Prostate gland (tissue), 2 donors: ENCODE measurements around the gene RPS6KA2. TPM values are rescaled to one million over a fixed set of nuclear protein-coding genes. Genes with fewer than 3 reads are reported as not detected.

Experiments used
- DNase-seq: peaks from one replicate; pipeline ENCODE4 v3.0.0-alpha.2; 2019; ENCODE audit warnings: low spot score
- H3K27ac ChIP-seq, 2 donors: fragments of 200-600 bp; sonication (generic); 2 replicates each; pipeline ENCODE4 v1.5.1; 2017 to 2019
- H3K27me3 ChIP-seq: fragments of 200-600 bp; sonication (generic); replicated peaks from 2 replicates; pipeline ENCODE4 v1.5.1; 2019; ENCODE audit not compliant: insufficient read depth
- H3K36me3 ChIP-seq, 2 donors: fragments of 200-600 bp; sonication (generic); 1 replicate in 1 of 2; 2 replicates in 1 of 2; pipeline versions ENCODE4 v1.5.1 to v1.8.1; 2017 to 2019
- H3K4me1 ChIP-seq: fragments of 200-600 bp; sonication (generic); replicated peaks from 2 replicates; pipeline ENCODE4 v1.5.1; 2019
- H3K4me3 ChIP-seq, 2 donors: fragments of 200-600 bp; sonication (generic); 2 replicates each; pipeline ENCODE4 v1.5.1; 2017 to 2019
- H3K9me3 ChIP-seq: fragments of 200-600 bp; sonication (generic); 2 replicates; pipeline ENCODE4 v1.5.1; 2017
- CTCF ChIP-seq, 4 experiments: fragments of 200-600 bp in 2 of 4; fragments of 450-650 bp in 2 of 4; sonication (generic) in 2 of 4; IDR thresholded peaks; 1 replicate in 3 of 4; 2 replicates in 1 of 4; pipeline ENCODE4 v1.5.1; 2016 to 2019; ENCODE audit warnings: antibody characterized with exemption in 4 of 4, mild to moderate bottlenecking in 2 of 4, moderate library complexity in 2 of 4
- POLR2A ChIP-seq: fragments of 450-650 bp; IDR thresholded peaks from one replicate; pipeline ENCODE4 v1.6.1; 2016; ENCODE audit warnings: antibody characterized with exemption, mild to moderate bottlenecking
- POLR2AphosphoS5 ChIP-seq: sonication (generic); formaldehyde crosslinking; IDR thresholded peaks from one replicate; pipeline ENCODE4 v1.6.1; 2017; ENCODE audit warnings: antibody characterized with exemption
- WGBS: methylation state at CpG from one replicate; pipeline ENCODE4 v1.1.5; 2018; 5-methylcytosine and 5-hydroxymethylcytosine counted together
- intact Hi-C: fragments of 100-400 bp; cut with DNase I; formaldehyde crosslinking; loops from one replicate; pipeline ENCODE4 v1.14.2; 2022
- total RNA-seq, 2 donors: library from RNA; depleted of rRNA; stranded (reverse); fragments of >200 nt; gene quantifications; one replicate each; pipeline ENCODE4 v1.1.0, GENCODE V29; 2016

Gene RPS6KA2
- total RNA-seq, 2 donors from 2014 or later, result 32.2 to 44.3 TPM

- Histone ChIP-seq H3K27ac (no peak overlapping the region), H3K9me3 (no peaks in the 10 kb centered on the region), H3K4me3 (no peak overlapping the region), H3K27me3 (no peaks in the 10 kb centered on the region), H3K36me3 (no peaks in the 10 kb centered on the region), H3K4me1 (no peaks in the 10 kb centered on the region)
- 67% methylated on average over 22 of the region's 22 CpGs for WGBS
- TF ChIP-seq CTCF (IDR thresholded peaks at IDR 0.05) (no peak), POLR2AphosphoS5 (no peak), POLR2A (no peak)
- no peak for DNase-seq
- intact Hi-C loops, result no loop called here
These were observed 217.9 kb downstream of the RPS6KA2 start for GRCh38 chr6:166408936-166409755.

- 72% methylated on average over 12 of the region's 12 CpGs for WGBS
- Histone ChIP-seq H3K9me3 (no peaks in the 10 kb centered on the region), H3K4me1 (no peaks in the 10 kb centered on the region), H3K27ac (no peak overlapping the region), H3K4me3 (no peak overlapping the region), H3K27me3 (no peaks in the 10 kb centered on the region), H3K36me3 (no peaks in the 10 kb centered on the region)
- no peak for TF ChIP-seq POLR2AphosphoS5
- TF ChIP-seq POLR2A, result no peak
- no peak for TF ChIP-seq CTCF (IDR thresholded peaks at IDR 0.05)
- intact Hi-C loops, result no loop called here
- DNase-seq, result no peak
These were observed 220.9 kb downstream of the RPS6KA2 start for GRCh38 chr6:166406197-166406596.

- Histone ChIP-seq H3K27me3 (no peaks in the 10 kb centered on the region), H3K9me3 (no peaks in the 10 kb centered on the region), H3K36me3 (no peaks in the 10 kb centered on the region), H3K4me1 (no peaks in the 10 kb centered on the region), H3K27ac (no peak overlapping the region), H3K4me3 (no peak overlapping the region)
- 59% methylated on average over 7 of the region's 7 CpGs for WGBS
- no peak for DNase-seq
- no peak for TF ChIP-seq POLR2A
- intact Hi-C loops, result no loop called here
These were observed 221.7 kb downstream of the RPS6KA2 start for GRCh38 chr6:166405386-166405785.

GRCh38 chr6:166402582-166403277 is 224.3 kb downstream of the RPS6KA2 start:
- H3K27ac ChIP-seq, result no peak overlapping the region

More at GRCh38 chr6:166402582-166403277, 224.3 kb downstream of the RPS6KA2 start:
- WGBS, result 39% methylated on average over 6 of the region's 6 CpGs
- TF ChIP-seq CTCF (IDR thresholded peaks at IDR 0.05), result no peak
- TF ChIP-seq POLR2AphosphoS5, result no peak
- no peak for TF ChIP-seq POLR2A
- H3K27me3 ChIP-seq, result no peaks in the 10 kb centered on the region
- no peak for DNase-seq
- no peaks in the 10 kb centered on the region for H3K36me3 ChIP-seq
- H3K4me3 ChIP-seq, result no peak overlapping the region
- no peaks in the 10 kb centered on the region for H3K9me3 ChIP-seq
- no peaks in the 10 kb centered on the region for H3K4me1 ChIP-seq
- intact Hi-C loops, result loop anchor here (5.0 kb wide), 1 partner anchor 520 kb away; no protein-coding TSS in a partner anchor
